ENCODE measurements around the gene CLK2.

Gene CLK2

DNA sequence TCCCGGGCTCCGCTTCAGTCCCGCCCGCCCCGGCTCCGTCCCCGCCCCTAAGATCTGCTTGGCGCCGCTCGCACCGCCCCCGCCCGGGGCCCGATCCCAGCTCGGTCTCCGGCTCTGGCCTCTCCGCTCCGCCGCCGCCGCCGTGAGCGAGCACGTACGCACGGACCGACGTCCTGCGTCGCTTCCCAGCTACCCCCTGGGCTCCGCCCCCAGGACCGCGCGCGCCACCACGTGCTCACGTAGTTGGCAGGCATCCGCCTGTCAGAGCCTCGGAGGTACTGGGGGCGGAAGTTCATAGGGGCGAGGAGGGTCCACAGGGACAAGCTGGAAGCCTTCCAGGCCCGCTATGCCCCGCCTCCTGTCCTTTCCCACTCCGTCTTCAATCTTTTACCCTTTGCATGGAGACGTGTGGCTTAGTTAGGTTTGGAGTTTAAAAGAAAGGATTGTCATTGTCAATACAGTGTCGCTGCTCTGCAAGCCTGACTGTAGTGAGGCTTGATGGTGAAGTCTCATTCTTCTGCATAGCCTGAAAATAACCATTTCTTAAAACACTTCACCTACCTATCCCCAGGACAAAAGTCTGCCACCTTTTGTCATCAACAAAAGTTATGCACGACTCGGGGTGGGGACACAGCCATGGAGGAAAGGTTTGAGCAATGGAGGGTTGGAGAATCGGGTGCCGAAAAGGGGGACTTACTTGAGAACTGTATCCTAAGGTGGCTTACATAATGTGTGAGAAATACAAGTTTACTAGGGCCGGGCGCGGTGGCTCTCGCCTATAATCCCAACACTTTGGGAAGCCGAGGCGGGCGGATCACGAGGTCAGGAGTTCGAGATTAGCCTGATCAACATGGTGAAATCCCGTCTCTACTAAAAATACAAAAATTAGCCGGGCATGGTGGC is at the start of gene CLK2:
Gene CLK2, minus strand, starts transcription at position 162 of the 903 bp plus-strand sequence. CDS start 2,527 bp downstream, outside the sequence.
- peak; percentile 95 for DNase-seq

DNA sequence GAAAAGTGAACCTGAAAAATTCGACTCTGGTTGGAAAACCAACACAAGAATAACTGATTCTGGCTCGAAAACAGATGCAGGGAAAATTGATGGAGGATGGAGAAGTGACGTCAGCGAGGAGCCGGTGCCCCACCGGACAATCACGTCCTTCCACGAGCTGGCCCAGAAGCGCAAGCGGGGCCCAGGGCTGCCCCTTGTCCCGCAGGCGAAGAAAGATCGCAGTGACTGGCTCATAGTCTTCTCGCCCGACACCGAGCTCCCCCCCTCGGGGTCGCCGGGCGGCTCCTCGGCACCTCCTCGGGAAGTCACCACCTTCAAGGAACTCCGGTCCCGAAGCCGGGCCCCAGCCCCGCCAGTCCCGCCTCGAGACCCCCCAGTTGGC is 49.3 kb upstream of the CLK2 start:
- no peak for DNase-seq

DNA sequence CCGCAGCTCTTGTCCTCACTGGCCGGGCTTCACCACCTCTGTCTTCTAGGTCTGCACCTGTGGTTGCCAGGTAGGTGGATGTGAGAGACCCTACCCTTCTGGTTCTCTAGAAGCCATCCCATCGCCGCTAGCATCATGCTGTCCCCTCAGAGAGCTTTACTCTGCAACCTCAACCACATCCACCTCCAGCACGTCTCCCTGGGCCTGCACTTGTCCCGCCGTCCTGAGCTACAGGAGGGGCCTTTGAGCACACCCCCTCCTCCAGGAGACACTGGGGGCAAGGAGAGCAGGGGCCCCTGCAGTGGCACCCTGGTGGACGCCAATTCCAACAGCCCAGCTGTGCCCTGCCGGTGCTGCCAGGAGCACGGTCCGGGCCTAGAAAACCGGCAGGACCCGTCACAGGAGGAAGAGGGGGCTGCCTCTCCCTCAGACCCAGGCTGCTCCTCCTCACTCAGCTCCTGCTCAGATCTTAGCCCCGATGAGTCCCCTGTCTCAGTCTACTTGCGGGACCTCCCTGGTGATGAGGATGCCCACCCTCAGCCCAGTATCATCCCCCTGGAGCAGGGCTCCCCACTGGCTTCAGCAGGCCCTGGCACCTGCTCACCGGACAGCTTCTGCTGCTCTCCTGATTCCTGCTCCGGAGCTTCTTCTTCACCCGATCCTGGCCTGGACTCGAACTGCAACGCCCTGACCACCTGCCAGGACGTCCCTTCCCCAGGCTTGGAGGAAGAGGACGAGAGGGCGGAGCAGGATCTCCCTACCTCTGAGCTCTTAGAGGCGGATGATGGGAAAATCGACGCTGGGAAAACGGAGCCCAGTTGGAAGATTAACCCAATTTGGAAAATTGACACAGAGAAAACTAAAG is 48.6 kb upstream of the CLK2 start:
- DNase-seq: no peak

GRCh38 chr1:155320661-155321617 is 47.6 kb upstream of the CLK2 start, which contains the start of gene RUSC1:
Gene RUSC1 (plus strand): TSS chr1:155320894. CDS start chr1:155321774, 880 bp downstream.
- no peak for DNase-seq

- DNase-seq: no peak
Measured at GRCh38 chr1:155320252-155320651, 46.9 kb upstream of the CLK2 start.

DNA sequence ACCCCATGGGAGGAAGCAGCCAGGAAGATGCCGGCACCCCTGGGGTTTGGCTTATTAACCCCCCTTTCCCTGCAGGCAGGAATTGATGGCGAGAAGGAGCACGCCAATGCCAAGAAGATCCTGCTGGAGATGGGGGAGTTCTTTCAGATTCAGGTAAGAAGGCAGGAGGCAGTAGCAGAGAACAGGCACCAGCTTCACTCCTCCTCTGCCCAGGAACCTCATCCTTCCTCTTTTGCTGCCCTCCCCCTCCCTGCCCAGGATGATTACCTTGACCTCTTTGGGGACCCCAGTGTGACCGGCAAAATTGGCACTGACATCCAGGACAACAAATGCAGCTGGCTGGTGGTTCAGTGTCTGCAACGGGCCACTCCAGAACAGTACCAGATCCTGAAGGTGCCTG is 46.2 kb upstream of the CLK2 start:
- DNase-seq: no peak

- no peak for DNase-seq
Measured at GRCh38 chr1:155318082-155318481, 44.8 kb upstream of the CLK2 start.

GRCh38 chr1:155316922-155317321 is 43.6 kb upstream of the CLK2 start:
- no peak for DNase-seq

DNA sequence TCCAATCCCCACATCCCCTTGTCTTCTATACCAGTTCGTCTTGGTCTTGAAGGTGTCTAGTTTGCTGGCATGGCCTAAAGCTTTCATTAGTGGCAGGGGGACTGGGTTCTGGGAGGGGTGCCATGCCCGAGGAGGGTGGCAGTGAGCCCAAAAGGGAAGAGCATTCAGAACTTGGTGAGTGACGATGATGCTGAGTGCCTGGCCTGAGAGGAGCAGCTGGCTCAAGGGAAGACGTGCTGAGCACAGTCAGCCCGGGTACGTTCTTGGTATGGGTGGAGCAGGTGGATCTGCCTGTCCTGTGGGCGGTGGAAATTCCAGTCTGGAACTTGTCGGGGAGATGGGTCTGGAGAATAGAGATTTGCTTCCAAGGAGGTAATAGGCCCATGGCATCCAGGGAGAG is 40.0 kb upstream of the CLK2 start:
- no peak for DNase-seq

DNA sequence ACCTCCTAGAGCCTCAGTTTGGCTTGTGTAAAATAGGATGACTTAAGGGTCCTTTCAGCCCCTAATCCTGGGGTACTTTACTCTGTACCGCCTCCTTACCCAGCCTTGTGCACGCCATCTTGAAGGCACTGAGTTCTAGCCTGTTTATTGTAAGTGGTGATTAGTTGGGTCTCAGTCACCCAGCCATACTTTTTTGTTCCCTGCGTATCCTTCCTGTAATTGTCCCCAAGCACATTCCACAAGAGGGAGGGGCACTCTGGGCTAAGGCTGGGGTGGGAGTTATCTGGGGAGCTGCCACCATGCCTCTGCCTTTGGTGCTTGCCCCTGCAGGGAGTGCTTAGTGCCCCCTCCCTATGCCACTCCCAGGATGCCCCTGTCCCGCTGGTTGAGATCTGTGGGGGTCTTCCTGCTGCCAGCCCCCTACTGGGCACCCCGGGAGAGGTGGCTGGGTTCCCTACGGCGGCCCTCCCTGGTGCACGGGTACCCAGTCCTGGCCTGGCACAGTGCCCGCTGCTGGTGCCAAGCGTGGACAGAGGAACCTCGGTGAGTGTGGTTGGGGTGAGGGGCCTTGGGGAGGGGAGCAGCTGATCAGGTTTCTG is 36.2 kb upstream of the CLK2 start:
- no peak for DNase-seq

DNA sequence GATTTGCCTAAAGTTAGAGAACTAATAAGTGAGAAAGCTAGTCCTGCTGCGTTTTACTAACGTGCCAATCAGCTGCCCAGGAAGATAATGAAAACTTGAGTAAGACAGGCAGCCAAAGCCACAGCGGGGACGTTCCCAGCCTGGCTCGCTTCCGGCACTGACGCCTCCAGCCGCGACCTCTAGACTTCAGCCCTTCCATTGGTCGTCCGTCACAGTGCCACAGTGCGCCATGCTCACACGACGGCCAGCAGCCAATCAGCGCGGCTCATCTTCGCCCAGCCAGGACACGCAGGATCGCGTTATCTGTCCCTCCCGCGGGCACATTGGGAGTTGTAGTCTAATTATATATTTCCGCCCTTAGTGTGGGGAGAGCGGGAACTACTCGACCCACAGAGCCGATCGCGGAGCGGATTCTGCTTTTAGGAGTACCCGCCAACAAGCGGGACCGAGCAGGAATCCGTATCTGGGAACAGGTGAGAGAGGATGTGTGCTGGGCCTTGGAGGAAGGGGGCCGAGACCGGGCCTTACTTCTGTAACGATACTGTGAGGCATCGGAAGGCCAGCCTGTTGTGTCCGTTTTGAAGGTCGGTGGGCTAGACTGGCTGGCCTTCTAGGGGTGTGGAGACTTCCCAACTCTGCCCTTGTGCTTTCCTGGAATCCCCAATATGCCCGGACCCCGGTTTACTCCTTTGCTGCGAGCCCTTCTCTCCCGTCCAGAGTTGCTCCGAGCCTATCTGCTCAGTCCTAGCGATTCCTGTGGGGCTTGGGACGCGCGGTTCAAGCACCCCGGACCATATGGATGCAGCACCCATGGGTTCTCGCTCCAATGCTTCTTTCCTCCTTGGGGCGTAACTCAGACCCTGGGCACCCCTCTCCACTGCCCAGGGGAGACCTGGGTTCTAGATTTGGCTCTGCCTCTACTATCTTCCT is 35.5 kb upstream of the CLK2 start, which contains the start of gene FDPS:
Gene FDPS, plus strand, starts transcription at position 374 of the 930 bp plus-strand sequence. CDS start 924 bp downstream, outside the sequence.
- peak; percentile 99 for DNase-seq

DNA sequence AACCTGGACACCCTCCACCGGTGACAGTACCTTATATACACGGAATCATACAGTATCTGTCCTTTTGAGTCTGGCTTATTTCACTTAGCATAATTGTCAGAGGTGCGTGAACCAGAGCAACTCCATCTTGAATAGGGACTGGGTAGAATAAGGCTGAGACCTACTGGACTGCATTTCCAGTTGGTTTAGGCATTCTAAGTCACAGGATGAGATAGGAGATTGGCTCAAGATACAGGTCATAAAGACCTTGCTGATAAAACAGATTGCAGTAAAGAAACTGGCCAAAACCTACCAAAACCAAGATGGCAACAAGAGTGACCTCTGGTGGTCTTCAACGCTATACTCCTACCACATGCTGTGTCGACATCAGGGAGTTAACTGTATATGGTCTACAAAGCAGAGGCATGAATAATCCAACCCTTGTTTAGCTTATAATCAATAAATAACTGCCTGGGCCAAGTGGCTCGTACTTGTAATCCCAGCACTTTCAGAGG is 34.0 kb upstream of the CLK2 start:
- DNase-seq: peak; percentile 43

DNA sequence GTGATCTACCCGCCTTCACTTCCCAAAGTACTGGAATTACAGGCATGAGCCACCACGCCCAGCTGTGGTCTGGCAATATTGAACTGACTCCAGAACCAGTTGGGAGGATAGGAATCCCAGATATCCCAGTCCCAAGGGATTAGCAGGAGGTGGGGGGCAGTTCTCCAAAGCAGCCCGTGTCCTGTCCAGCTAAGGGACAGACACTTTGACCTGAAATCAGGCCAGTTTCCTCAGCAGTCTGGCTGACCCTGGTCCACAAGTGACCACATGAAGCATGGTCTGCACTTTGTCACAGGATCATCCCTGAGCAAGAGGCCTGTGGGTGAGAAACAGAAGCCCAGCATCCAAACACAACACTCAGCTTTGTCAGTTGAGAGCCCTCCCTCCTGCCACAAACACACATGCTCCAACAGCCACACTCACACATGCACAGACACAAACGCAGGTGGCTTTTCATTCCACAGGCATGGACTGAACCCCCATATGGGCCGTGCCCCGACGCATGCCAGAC is 32.6 kb upstream of the CLK2 start:
- no peak for DNase-seq

GRCh38 chr1:155304558-155305063 is 31.3 kb upstream of the CLK2 start:
- DNase-seq: no peak

DNA sequence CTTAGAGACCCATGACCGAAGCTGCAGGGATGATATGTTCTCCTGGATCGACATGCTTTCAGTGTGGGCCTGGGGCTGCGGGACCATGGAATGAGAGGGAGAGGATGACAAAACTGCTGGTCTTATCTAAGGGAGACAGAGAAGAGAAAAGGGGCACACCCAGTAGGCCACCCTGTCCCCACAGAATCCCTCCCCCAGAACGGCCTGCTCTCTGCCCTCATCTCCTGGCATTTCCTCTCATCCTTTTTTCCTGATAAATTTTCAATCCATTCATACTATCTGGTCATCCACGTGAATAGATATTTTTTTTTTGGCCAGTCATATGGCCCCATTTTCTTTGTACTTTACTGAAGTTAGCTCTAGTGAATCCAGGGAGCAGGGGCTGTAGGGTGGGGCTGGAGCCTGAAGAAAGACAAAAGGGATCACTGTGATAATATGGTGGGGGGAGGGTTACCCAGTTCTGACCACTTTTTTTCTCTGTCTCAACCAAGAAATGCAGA is 28.1 kb upstream of the CLK2 start, which contains the start of gene PKLR:
Gene PKLR, minus strand, starts transcription at position 97 of the 500 bp plus-strand sequence. Its CDS starts 43 bp downstream, at position 54.
- DNase-seq: no peak

GRCh38 chr1:155300553-155301329 is 27.4 kb upstream of the CLK2 start:
- DNase-seq: no peak

DNA sequence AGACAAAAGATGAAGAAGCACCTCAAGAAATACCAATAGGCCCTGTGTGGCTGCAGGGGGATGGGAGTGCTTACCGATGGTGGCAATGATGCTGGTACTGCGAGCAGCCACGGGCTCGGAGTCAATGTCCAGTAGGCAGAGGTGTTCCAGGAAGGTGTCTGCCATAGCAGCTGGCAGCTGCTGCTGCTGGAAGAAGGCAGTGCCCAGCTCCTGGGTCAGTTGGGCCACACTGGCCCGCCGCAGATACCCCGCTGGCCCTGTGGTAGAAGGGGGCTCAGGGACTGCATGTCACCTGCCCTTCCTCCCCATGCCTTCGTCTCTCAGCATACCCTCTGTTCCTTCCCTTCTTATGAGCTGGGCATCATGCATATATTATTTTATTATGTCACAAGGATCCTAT is 26.7 kb upstream of the CLK2 start:
- DNase-seq: no peak

DNA sequence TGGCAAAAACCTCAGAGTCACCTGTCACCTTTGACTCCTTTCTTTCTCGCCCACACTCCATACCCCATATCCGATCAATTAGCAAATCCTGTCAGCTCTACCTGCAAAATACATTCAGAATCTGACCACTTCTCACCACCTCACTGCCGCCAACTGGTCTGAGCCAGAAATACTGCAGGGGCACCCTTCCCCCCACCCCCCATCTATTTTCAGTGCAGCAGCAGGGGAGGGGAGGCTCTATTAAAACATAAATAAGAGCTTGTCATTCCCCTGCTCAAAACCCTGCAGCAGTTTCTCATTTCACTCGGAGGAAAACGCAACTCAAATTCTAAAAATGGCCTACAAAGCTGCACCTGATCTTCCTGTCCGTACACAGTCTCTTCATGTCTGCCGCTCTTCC is 24.1 kb upstream of the CLK2 start:
- DNase-seq: no peak

- DNase-seq: no peak
Measured at GRCh38 chr1:155296661-155297060, 23.4 kb upstream of the CLK2 start.
